WERI-Rb-1 (cell line): ENCODE data around the gene DCTN5.
"Not testable (repeated sequence)": the region's sequence is repeated elsewhere in the genome, so short reads cannot be mapped to it uniquely, and the experiment has no call there.

Source experiments
- DNase-seq: peaks from one replicate; pipeline ENCODE4 v3.0.0-alpha.2; 2020
- H3K27ac ChIP-seq: fragments of 250-450 bp; sonication (Bioruptor Pico); 2 replicates; pipeline ENCODE4 v1.5.1; 2020; ENCODE audit warnings: mild to moderate bottlenecking, moderate library complexity
- H3K27me3 ChIP-seq: fragments of 250-450 bp; sonication (Bioruptor Pico); 2 replicates; pipeline ENCODE4 v1.5.1; 2021; ENCODE audit warnings: mild to moderate bottlenecking, low read depth, moderate library complexity; ENCODE audit not compliant: insufficient read depth, severe bottlenecking
- H3K36me3 ChIP-seq: fragments of 250-450 bp; sonication (Bioruptor Pico); 2 replicates; pipeline ENCODE4 v1.5.1; 2020; ENCODE audit warnings: mild to moderate bottlenecking, moderate library complexity
- H3K4me3 ChIP-seq: 2 replicates; pipeline ENCODE4 v1.5.1; 2011; ENCODE audit warnings: low read depth, mild to moderate bottlenecking, control low read depth, low read length
- H3K9me3 ChIP-seq: fragments of 250-450 bp; sonication (Bioruptor Pico); 2 replicates; pipeline ENCODE4 v1.5.1; 2021; ENCODE audit warnings: mild to moderate bottlenecking, moderate library complexity; ENCODE audit not compliant: severe bottlenecking
- CTCF ChIP-seq: IDR thresholded peaks from 2 replicates; pipeline ENCODE4 v1.5.1; 2011; ENCODE audit warnings: low read depth, mild to moderate bottlenecking, control low read depth, inconsistent platforms, low read length

The DCTN5 gene

GRCh38 chr16:23716484-23716883 is 75.2 kb downstream of the DCTN5 start:
- DNase-seq: no peak
- no peak overlapping the region for H3K4me3 ChIP-seq
- no peak overlapping the region for H3K27ac ChIP-seq
- H3K27me3 ChIP-seq: no peaks in the 10 kb centered on the region
- no peaks in the 10 kb centered on the region for H3K36me3 ChIP-seq
- H3K9me3 ChIP-seq: no peaks in the 10 kb centered on the region
- TF ChIP-seq CTCF: no peak

- not testable (repeated sequence) for DNase-seq, H3K27ac ChIP-seq, H3K27me3 ChIP-seq, H3K9me3 ChIP-seq, H3K4me3 ChIP-seq, H3K36me3 ChIP-seq
These were observed 81.5 kb downstream of the DCTN5 start for GRCh38 chr16:23722613-23723240.

GRCh38 chr16:23724096-23724784 is 83.0 kb downstream of the DCTN5 start:
- Histone ChIP-seq H3K4me3 (no peak overlapping the region), H3K27ac (no peak overlapping the region), H3K9me3 (no peaks in the 10 kb centered on the region), H3K36me3 (no peaks in the 10 kb centered on the region), H3K27me3 (no peaks in the 10 kb centered on the region)
- TF ChIP-seq CTCF: no peak
- DNase-seq: no peak

GRCh38 chr16:23724785-23725131 is 83.5 kb downstream of the DCTN5 start:
- Histone ChIP-seq H3K27ac (no peak overlapping the region), H3K27me3 (no peaks in the 10 kb centered on the region), H3K36me3 (no peaks in the 10 kb centered on the region), H3K9me3 (no peaks in the 10 kb centered on the region), H3K4me3 (no peak overlapping the region)
- no peak for TF ChIP-seq CTCF
- no peak for DNase-seq

- H3K36me3 ChIP-seq: no peaks in the 10 kb centered on the region
- no peak overlapping the region for H3K4me3 ChIP-seq
- no peak for TF ChIP-seq CTCF
- no peaks in the 10 kb centered on the region for H3K9me3 ChIP-seq
- H3K27me3 ChIP-seq: no peaks in the 10 kb centered on the region
- H3K27ac ChIP-seq: no peak overlapping the region
- no peak for DNase-seq
These were observed 85.4 kb downstream of the DCTN5 start for GRCh38 chr16:23726710-23727109.
